Lung (tissue), 12 donors: ENCODE results near the gene TMEM229A. TPM values are rescaled to one million over a fixed set of nuclear protein-coding genes. Genes with fewer than 3 reads are reported as not detected.
"Not testable (repeated sequence)": the region's sequence is repeated elsewhere in the genome, so short reads cannot be mapped to it uniquely, and the experiment has no call there.

Experiments used
- ATAC-seq: fragments of 200-7000 bp; cut with Tn5 transposase; one replicate; pipeline ENCODE4 v1.9.1; 2020; ENCODE audit warnings: moderate number of reproducible peaks; ENCODE audit not compliant: insufficient read depth, low FRiP score
- DNase-seq, 3 donors: peaks; one replicate each; pipeline ENCODE4 v3.0.0-alpha.2; 2013 to 2017
- H3K27ac ChIP-seq, 2 donors: one replicate each; pipeline ENCODE4 v1.5.1; 2013; ENCODE audit warnings: mild to moderate bottlenecking in 2 of 2, moderate library complexity in 2 of 2, control low read depth in 1 of 2, inconsistent platforms in 1 of 2, low read depth in 1 of 2, low read length in 1 of 2
- H3K27me3 ChIP-seq, 3 donors: one replicate each; pipeline ENCODE4 v1.5.1; 2013; ENCODE audit warnings: low read length in 2 of 3; ENCODE audit not compliant: control insufficient read depth in 3 of 3, insufficient read depth in 3 of 3
- H3K36me3 ChIP-seq, 4 donors: one replicate each; pipeline ENCODE4 v1.5.1; 2013; ENCODE audit warnings: low read length in 4 of 4, mild to moderate bottlenecking in 1 of 4, moderate library complexity in 1 of 4; ENCODE audit not compliant: control insufficient read depth in 4 of 4, insufficient read depth in 4 of 4
- H3K4me1 ChIP-seq, 5 donors: one replicate each; pipeline ENCODE4 v1.5.1; 2013; ENCODE audit warnings: low read length in 5 of 5, mild to moderate bottlenecking in 2 of 5, moderate library complexity in 1 of 5; ENCODE audit not compliant: control insufficient read depth in 5 of 5, insufficient read depth in 5 of 5
- H3K4me3 ChIP-seq: one replicate; pipeline ENCODE4 v1.5.1; 2013; ENCODE audit warnings: mild to moderate bottlenecking, control low read depth, moderate library complexity
- H3K9ac ChIP-seq, 2 donors: one replicate each; pipeline ENCODE4 v1.5.1; 2013; ENCODE audit warnings: low read length in 2 of 2, control low read depth in 1 of 2; ENCODE audit not compliant: insufficient read depth in 1 of 2
- H3K9me3 ChIP-seq, 4 donors: one replicate each; pipeline ENCODE4 v1.5.1; 2013; ENCODE audit warnings: low read length in 3 of 4, mild to moderate bottlenecking in 1 of 4, moderate library complexity in 1 of 4; ENCODE audit not compliant: control insufficient read depth in 4 of 4, insufficient read depth in 3 of 4
- CTCF ChIP-seq: IDR thresholded peaks from 2 replicates; pipeline ENCODE4 v1.5.1; 2012; ENCODE audit warnings: mild to moderate bottlenecking; ENCODE audit errors: control extremely low read depth, extremely low read depth
- WGBS, 2 donors: extraction: QIAGEN DNeasy Blood & Tissue Kit; methylation state at CpG; one replicate each; pipeline ENCODE4 v1.1.7; 2013; 5-methylcytosine and 5-hydroxymethylcytosine counted together
- polyA plus RNA-seq, 2 donors: library from polyadenylated mRNA; stranded (reverse); fragments of 200-250 nt; gene quantifications; one replicate each; pipeline ENCODE4 v1.2.1, GENCODE V29; 2013
- total RNA-seq, 2 donors: library from RNA; depleted of rRNA in 1 of 2; stranded (reverse); fragments of >200 nt in 1 of 2; gene quantifications; one replicate each; pipeline ENCODE4 v1.2.1, GENCODE V29; 2014 to 2021
- donor health status: control.
- donor health status: control.
- donor health status: Bipolar disorder and iron deficiency.
- donor health status: healthy.
- donor health status: DM: yes; HTN: yes; CAD: no.

The TMEM229A gene
- total and polyA plus RNA-seq, 4 donors, result 0.34 TPM; not detected in 3

GRCh38 chr7:124027236-124027635 is 5.6 kb downstream of the TMEM229A start:
- no peaks in the 10 kb centered on the region for H3K9me3 ChIP-seq
- DNase-seq (no peak), ATAC-seq (no peak)
- WGBS, 2 donors, result 100% methylated on average over 1 of the region's 1 CpG
- H3K36me3 ChIP-seq, result no peaks in the 10 kb centered on the region
- H3K9ac ChIP-seq, result no peak overlapping the region
- H3K4me3 ChIP-seq, result no peak overlapping the region
- no peak overlapping the region for H3K27ac ChIP-seq
- peaks cover 6 to 12% (median 12%) of the 10 kb centered on the region in 3 donors for H3K27me3 ChIP-seq
- TF ChIP-seq CTCF, result no peak
- H3K4me1 ChIP-seq, result peaks cover 0 to 7% (median 5%) of the 10 kb centered on the region in 5 donors

- not testable (repeated sequence) for H3K9ac ChIP-seq, H3K27ac ChIP-seq, H3K27me3 ChIP-seq, ATAC-seq, H3K4me1 ChIP-seq, H3K4me3 ChIP-seq, H3K36me3 ChIP-seq, DNase-seq, H3K9me3 ChIP-seq
- WGBS, 2 donors, result 85 to 91% methylated on average over 2 to 3 of the region's 3 CpGs
These were observed 8.5 kb downstream of the TMEM229A start for GRCh38 chr7:124024329-124024728.

- Histone ChIP-seq H3K4me3 (no peak overlapping the region), H3K36me3 (no peaks in the 10 kb centered on the region), H3K27ac (no peak overlapping the region), H3K9ac (no peak overlapping the region), H3K9me3 (no peaks in the 10 kb centered on the region), H3K27me3 (peaks cover 0 to 6% (median 0%) of the 10 kb centered on the region in 3 donors), H3K4me1 (no peaks in the 10 kb centered on the region)
- 51 to 59% methylated on average over 1 of the region's 1 CpG for WGBS, 2 donors
- no peak for TF ChIP-seq CTCF
- ATAC-seq (no peak), DNase-seq (no peak)
These were observed 10.3 kb downstream of the TMEM229A start for GRCh38 chr7:124022551-124022950.

GRCh38 chr7:124020060-124020459 is 12.8 kb downstream of the TMEM229A start:
- no peaks in the 10 kb centered on the region for H3K9me3 ChIP-seq
- no peak for ATAC-seq
- 87 to 98% methylated on average over 1 of the region's 1 CpG for WGBS, 2 donors
- no peaks in the 10 kb centered on the region for H3K36me3 ChIP-seq
- no peak overlapping the region for H3K4me3 ChIP-seq
- H3K4me1 ChIP-seq, result no peaks in the 10 kb centered on the region
- no peak for TF ChIP-seq CTCF
- no peak for DNase-seq
- no peak overlapping the region for H3K27ac ChIP-seq
- H3K27me3 ChIP-seq, result no peaks in the 10 kb centered on the region
- no peak overlapping the region for H3K9ac ChIP-seq
